ENCODE data around the gene KIF25. TPM values are rescaled to one million over a fixed set of nuclear protein-coding genes. Genes with fewer than 3 reads are reported as not detected.

KIF25 gene
- total and polyA plus RNA-seq, 4 donors, result 0.72 to 0.79 TPM; not detected in 2

DNA sequence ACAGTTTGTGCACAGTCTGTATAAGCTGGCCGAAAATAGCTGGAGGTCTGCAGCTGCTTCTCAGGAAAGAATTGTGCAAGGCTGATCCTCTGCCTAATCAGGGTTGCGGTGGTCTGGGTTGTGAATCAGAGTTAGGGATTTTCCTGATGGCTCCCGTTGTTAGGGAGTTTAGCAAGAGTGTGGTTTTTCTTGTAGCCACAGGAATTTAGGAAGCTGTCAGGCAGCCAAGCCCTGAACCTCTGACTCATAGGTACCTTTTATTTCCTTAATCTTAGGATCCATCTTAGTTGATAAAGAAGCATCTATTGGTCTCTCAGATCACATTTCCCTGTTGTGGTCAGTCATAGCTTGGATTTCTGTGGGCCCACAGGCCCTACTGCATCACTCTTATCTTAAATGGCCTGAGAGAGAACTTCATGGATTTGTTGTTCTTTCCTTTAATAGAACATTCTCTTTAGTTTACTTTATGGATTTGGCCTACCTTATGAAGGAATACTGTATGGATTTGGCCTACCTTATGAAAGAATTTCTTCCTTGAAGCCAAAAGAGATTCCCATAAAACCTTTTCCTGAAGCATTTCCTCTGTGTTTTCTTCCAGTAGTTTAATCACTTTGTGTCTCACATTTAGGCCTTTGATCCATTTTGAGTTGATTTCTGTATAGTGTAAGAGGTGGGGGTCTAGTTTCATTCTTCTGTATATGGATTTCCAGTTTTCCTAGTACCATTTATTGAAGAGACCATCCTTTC is 10.3 kb downstream of the KIF25 start:
- H3K27ac ChIP-seq (ENCODE audit: low read depth in 1 of 2, low read length in 2 of 2), result no peak overlapping the region
- intact Hi-C loops (cut with DNase I), result no loop called here
- H3K4me1 ChIP-seq (ENCODE audit: control insufficient read depth in 1 of 2, insufficient read depth in 2 of 2, low read length in 2 of 2), result no peaks in the 10 kb centered on the region
- no peak overlapping the region for H3K4me3 ChIP-seq (ENCODE audit: low read length in 2 of 2)
- ATAC-seq (ENCODE audit: low FRiP score), result no peak
- WGBS, 2 donors, result 34 to 39% methylated on average over 3 of the region's 3 CpGs
- no peaks in the 10 kb centered on the region for H3K36me3 ChIP-seq (ENCODE audit: control insufficient read depth in 1 of 2, insufficient read depth in 2 of 2, low read length in 1 of 2)
- peak; percentile 65 to 66 for DNase-seq
- H3K9me3 ChIP-seq (ENCODE audit: control insufficient read depth, low read length), result peaks cover 1% of the 10 kb centered on the region
- H3K27me3 ChIP-seq (ENCODE audit: control insufficient read depth in 1 of 2, insufficient read depth in 2 of 2, low read length in 1 of 2), result no peaks in the 10 kb centered on the region

DNA sequence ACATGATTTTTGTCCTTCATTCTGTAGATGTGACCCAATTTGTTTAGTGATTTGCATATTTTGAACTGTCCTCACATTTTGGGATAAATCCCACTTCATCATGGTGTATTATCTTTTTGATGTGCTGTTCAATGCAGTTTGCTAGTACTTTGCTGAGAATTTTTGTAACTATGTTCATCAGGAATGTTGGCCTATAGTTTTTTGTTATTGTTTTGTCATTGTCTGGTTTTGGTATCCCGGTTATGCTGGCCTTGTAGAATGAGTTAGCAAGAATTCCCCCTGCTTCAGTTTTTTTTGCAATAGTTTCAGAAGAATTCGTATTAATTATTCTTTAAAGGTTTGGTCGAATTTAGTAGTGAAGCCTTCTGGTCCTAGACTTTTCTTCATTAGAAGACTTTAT is 11.9 kb downstream of the KIF25 start:
- no peak overlapping the region for H3K4me3 ChIP-seq (ENCODE audit: low read length in 2 of 2)
- intact Hi-C loops (cut with DNase I), result no loop called here
- peaks cover 1% of the 10 kb centered on the region for H3K9me3 ChIP-seq (ENCODE audit: control insufficient read depth, low read length)
- no peaks in the 10 kb centered on the region for H3K4me1 ChIP-seq (ENCODE audit: control insufficient read depth in 1 of 2, insufficient read depth in 2 of 2, low read length in 2 of 2)
- DNase-seq (no peak), ATAC-seq (ENCODE audit: low FRiP score) (no peak)
- no peak overlapping the region for H3K27ac ChIP-seq (ENCODE audit: low read depth in 1 of 2, low read length in 2 of 2)
- no peaks in the 10 kb centered on the region for H3K27me3 ChIP-seq (ENCODE audit: control insufficient read depth in 1 of 2, insufficient read depth in 2 of 2, low read length in 1 of 2)
- no peaks in the 10 kb centered on the region for H3K36me3 ChIP-seq (ENCODE audit: control insufficient read depth in 1 of 2, insufficient read depth in 2 of 2, low read length in 1 of 2)
- WGBS, 2 donors, result 82% methylated on average over 3 of the region's 3 CpGs

DNA sequence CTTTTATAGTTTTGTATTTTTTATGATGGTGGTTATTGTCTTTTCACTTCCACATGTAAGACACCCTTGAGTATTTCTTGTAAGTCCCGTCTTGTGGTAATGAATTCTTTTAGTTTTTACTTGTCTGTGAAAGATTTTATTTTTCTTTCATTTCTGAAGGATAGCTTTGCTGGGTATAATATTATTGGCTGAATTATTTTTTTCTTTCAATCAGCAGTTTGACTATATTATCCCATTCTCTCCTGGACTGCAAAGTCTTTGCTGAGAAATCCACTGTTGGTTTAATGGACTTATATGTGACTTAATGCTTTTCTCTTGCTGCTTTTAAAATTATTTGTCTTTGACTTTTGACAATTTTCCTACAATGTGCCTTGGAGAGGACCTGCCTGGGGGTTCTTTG is 13.8 kb downstream of the KIF25 start:
- peaks cover 1% of the 10 kb centered on the region for H3K9me3 ChIP-seq (ENCODE audit: control insufficient read depth, low read length)
- no peaks in the 10 kb centered on the region for H3K36me3 ChIP-seq (ENCODE audit: control insufficient read depth in 1 of 2, insufficient read depth in 2 of 2, low read length in 1 of 2)
- 86 to 93% methylated on average over 1 of the region's 1 CpG for WGBS, 2 donors
- no peaks in the 10 kb centered on the region for H3K27me3 ChIP-seq (ENCODE audit: control insufficient read depth in 1 of 2, insufficient read depth in 2 of 2, low read length in 1 of 2)
- H3K27ac ChIP-seq (ENCODE audit: low read depth in 1 of 2, low read length in 2 of 2), result no peak overlapping the region
- ATAC-seq (ENCODE audit: low FRiP score) (no peak), DNase-seq (no peak)
- H3K4me3 ChIP-seq (ENCODE audit: low read length in 2 of 2), result no peak overlapping the region
- intact Hi-C loops (cut with DNase I), result no loop called here
- no peaks in the 10 kb centered on the region for H3K4me1 ChIP-seq (ENCODE audit: control insufficient read depth in 1 of 2, insufficient read depth in 2 of 2, low read length in 2 of 2)

DNA sequence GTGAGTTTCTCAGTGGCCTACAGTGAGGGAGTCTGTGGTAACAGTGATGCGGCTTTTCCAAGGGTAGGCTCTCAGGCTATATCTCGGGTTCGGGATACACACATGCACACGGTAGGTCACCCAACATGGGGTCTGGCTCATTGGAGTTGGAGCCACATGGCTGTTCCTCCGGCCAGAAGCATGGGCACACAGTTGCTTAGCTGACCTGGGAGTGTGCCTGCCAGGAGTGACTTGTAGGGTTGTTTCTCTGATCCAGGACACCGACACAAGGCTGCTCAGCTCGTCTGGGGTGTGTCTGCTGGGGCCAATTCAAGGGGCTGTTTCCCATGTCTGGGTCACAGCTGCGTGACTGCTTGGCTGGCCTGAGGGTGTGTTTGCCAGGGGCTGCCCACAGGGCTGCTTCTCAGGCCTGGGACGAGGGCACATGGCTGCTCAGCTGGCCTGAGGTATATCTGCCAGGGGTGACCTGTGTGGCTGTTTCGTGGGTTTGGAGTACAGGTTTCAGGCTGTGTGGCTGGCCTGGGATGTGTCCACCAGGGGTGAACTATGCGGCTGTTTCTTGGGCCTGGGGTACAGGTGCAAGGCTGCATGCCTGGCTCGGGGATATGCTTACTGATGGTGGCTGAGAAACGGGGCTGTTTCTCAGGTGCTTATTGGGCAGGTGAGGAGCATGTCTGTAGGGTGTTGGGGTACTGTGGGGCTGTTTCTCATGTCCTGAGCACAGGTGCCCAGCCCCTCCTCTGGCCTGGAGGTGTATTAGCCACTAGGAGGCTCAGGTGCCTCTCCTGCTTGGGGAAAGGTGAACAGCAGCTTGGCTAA is 15.2 kb downstream of the KIF25 start:
- peak in 1 of 2 donors; percentile 44 for DNase-seq
- Histone ChIP-seq H3K36me3 (ENCODE audit: control insufficient read depth in 1 of 2, insufficient read depth in 2 of 2, low read length in 1 of 2) (no peaks in the 10 kb centered on the region), H3K4me1 (ENCODE audit: control insufficient read depth in 1 of 2, insufficient read depth in 2 of 2, low read length in 2 of 2) (no peaks in the 10 kb centered on the region), H3K9me3 (ENCODE audit: control insufficient read depth, low read length) (peaks cover 1% of the 10 kb centered on the region), H3K27ac (ENCODE audit: low read depth in 1 of 2, low read length in 2 of 2) (no peak overlapping the region), H3K27me3 (ENCODE audit: control insufficient read depth in 1 of 2, insufficient read depth in 2 of 2, low read length in 1 of 2) (no peaks in the 10 kb centered on the region), H3K4me3 (ENCODE audit: low read length in 2 of 2) (no peak overlapping the region)
- intact Hi-C loops (cut with DNase I), result no loop called here
- ATAC-seq (ENCODE audit: low FRiP score), result no peak
- WGBS, 2 donors, result 87 to 96% methylated on average over 13 of the region's 13 CpGs

DNA sequence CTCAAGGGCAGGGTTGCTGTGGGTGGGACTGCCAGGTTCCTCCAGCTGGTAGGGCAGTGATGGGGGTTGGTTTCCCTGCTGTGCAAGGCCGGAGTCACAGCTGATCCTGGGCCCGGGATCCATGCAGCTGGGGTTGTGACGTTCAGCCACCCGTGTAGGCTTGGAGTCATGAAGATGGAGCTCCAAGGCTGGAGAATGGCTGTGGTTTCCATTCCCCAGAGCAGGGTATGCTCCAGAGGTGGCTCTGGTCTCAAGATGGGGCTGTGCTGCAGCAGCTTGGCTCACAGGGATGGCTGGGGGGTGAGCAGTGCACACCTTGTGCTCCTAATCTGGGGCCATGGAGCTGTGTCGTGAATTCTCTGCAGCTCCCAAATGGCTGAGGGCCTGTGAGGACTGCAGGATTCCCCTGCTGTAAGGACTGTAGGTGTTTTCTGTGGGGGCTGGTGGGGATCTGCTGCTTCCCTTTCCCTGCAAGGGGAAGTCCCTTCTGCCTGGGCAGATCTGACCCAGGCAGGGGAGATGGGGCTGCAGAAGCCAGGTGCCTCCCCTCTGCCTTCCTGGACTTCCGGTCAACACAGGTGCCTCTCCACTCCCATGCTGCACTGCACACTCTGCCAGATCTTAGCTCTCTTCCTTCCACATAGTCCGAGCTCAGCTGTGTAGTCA is 15.9 kb downstream of the KIF25 start:
- 87 to 94% methylated on average over 7 of the region's 7 CpGs for WGBS, 2 donors
- H3K4me3 ChIP-seq (ENCODE audit: low read length in 2 of 2), result no peak overlapping the region
- DNase-seq (peak in 1 of 2 donors; percentile 21), ATAC-seq (ENCODE audit: low FRiP score) (no peak)
- H3K36me3 ChIP-seq (ENCODE audit: control insufficient read depth in 1 of 2, insufficient read depth in 2 of 2, low read length in 1 of 2), result no peaks in the 10 kb centered on the region
- H3K9me3 ChIP-seq (ENCODE audit: control insufficient read depth, low read length), result peaks cover 1% of the 10 kb centered on the region
- H3K27ac ChIP-seq (ENCODE audit: low read depth in 1 of 2, low read length in 2 of 2), result no peak overlapping the region
- intact Hi-C loops (cut with DNase I), result no loop called here
- H3K4me1 ChIP-seq (ENCODE audit: control insufficient read depth in 1 of 2, insufficient read depth in 2 of 2, low read length in 2 of 2), result no peaks in the 10 kb centered on the region
- H3K27me3 ChIP-seq (ENCODE audit: control insufficient read depth in 1 of 2, insufficient read depth in 2 of 2, low read length in 1 of 2), result no peaks in the 10 kb centered on the region

DNA sequence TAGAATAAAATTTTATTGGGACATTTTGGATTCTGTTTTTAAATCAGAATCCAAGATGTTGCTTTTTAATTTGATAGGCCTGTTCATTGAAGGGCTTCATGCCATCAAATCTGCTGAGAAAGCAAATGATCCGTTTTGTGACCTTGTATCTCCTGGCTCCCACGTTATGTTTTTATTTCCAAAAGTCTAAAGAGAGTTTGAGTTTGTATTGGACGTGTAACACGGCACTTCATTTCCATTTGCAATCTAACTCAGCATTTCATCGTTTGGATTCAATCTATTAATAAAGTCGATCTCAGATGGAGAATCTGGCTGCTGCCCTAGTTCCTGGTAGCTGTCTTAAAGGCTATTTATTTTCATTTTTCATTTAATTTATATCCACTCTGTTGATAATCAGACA is 17.0 kb downstream of the KIF25 start:
- Histone ChIP-seq H3K4me3 (ENCODE audit: low read length in 2 of 2) (no peak overlapping the region), H3K4me1 (ENCODE audit: control insufficient read depth in 1 of 2, insufficient read depth in 2 of 2, low read length in 2 of 2) (no peaks in the 10 kb centered on the region), H3K27ac (ENCODE audit: low read depth in 1 of 2, low read length in 2 of 2) (no peak overlapping the region), H3K9me3 (ENCODE audit: control insufficient read depth, low read length) (peaks cover 1% of the 10 kb centered on the region), H3K36me3 (ENCODE audit: control insufficient read depth in 1 of 2, insufficient read depth in 2 of 2, low read length in 1 of 2) (no peaks in the 10 kb centered on the region), H3K27me3 (ENCODE audit: control insufficient read depth in 1 of 2, insufficient read depth in 2 of 2, low read length in 1 of 2) (peaks cover 0 to under 1% of the 10 kb centered on the region in 2 donors)
- ATAC-seq (ENCODE audit: low FRiP score), result no peak
- intact Hi-C loops (cut with DNase I), result no loop called here
- WGBS, 2 donors, result 1 to 5% methylated on average over 6 of the region's 6 CpGs
- no peak for DNase-seq

DNA sequence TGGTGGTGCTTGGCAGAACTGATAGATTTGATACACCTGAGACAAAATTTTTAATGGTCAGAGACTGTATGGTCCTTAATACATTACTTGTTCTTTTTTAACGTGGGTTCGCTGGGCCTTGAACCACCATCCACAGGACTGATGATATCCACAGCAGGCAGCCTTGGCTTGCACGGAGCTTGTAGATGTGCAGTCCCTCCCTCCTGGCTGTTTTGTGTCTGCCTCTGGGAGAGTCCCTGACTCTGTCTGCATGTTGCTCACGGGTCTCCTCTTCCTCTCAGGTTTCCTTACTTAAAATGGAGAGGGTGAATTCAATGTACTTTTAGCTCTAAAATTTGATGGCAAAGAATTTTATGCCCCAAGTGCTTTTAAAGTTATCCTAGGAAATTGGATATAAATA is 17.5 kb downstream of the KIF25 start:
- no peaks in the 10 kb centered on the region for H3K4me1 ChIP-seq (ENCODE audit: control insufficient read depth in 1 of 2, insufficient read depth in 2 of 2, low read length in 2 of 2)
- WGBS, 2 donors, result 81 to 92% methylated on average over 4 of the region's 4 CpGs
- no peak for DNase-seq
- ATAC-seq (ENCODE audit: low FRiP score), result no peak
- H3K9me3 ChIP-seq (ENCODE audit: control insufficient read depth, low read length), result peaks cover 3% of the 10 kb centered on the region
- no peak overlapping the region for H3K27ac ChIP-seq (ENCODE audit: low read depth in 1 of 2, low read length in 2 of 2)
- no peaks in the 10 kb centered on the region for H3K36me3 ChIP-seq (ENCODE audit: control insufficient read depth in 1 of 2, insufficient read depth in 2 of 2, low read length in 1 of 2)
- H3K27me3 ChIP-seq (ENCODE audit: control insufficient read depth in 1 of 2, insufficient read depth in 2 of 2, low read length in 1 of 2), result peaks cover 0 to 2% of the 10 kb centered on the region in 2 donors
- intact Hi-C loops (cut with DNase I), result no loop called here
- no peak overlapping the region for H3K4me3 ChIP-seq (ENCODE audit: low read length in 2 of 2)

DNA sequence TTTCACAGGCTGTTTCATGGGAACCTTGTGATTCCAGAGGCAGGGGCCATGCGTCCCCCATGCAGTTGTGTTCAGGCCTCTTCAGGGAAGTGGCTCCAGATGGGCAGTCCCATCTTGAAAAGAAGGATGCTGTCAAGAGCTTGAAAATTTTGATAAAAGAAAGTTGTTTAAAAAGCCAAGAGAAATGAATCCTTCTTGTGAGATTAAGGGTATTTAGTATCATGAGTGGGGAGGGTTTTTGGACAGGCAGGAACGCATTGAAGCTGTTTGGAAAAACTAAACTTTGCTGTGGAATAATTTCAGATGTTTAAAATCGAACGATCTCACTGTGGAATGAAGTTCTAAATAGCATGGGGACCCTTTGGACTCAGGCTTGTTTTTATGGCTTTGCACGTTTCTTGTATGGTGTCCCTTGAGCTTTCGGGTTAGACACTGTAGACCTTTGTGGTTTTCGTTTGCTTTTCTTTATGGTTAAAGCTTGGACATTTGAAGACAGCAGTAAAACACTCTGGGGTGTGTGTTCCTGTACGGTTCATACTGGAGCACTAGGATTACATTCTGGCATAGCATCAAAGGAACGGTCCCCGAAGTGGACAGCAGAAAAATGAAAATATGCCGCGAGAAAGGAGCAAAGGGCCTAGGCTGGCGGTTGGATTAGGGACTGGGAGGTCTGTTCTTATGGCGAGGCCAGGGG is 18.2 kb downstream of the KIF25 start:
- 85 to 89% methylated on average over 14 of the region's 14 CpGs for WGBS, 2 donors
- Histone ChIP-seq H3K4me1 (ENCODE audit: control insufficient read depth in 1 of 2, insufficient read depth in 2 of 2, low read length in 2 of 2) (no peaks in the 10 kb centered on the region), H3K27ac (ENCODE audit: low read depth in 1 of 2, low read length in 2 of 2) (no peak overlapping the region), H3K27me3 (ENCODE audit: control insufficient read depth in 1 of 2, insufficient read depth in 2 of 2, low read length in 1 of 2) (peaks cover 0 to 2% of the 10 kb centered on the region in 2 donors), H3K4me3 (ENCODE audit: low read length in 2 of 2) (no peak overlapping the region), H3K36me3 (ENCODE audit: control insufficient read depth in 1 of 2, insufficient read depth in 2 of 2, low read length in 1 of 2) (no peaks in the 10 kb centered on the region), H3K9me3 (ENCODE audit: control insufficient read depth, low read length) (peaks cover 3% of the 10 kb centered on the region)
- intact Hi-C loops (cut with DNase I), result no loop called here
- no peak for DNase-seq
- no peak for ATAC-seq (ENCODE audit: low FRiP score)
